Activated CD8-positive, alpha-beta memory T cell treated with anti-CD3 and anti-CD28 coated beads, Interleukin-2, amount 50 U/mL, for 4 hours (primary cell): ENCODE measurements around the gene MYL9.
A peak's percentile ranks its signal among the peaks of the same experiment; 100 is the strongest.

Experiments
- DNase-seq: peaks from one replicate; pipeline ENCODE4 v3.0.0-alpha.2; 2020

MYL9 gene

GRCh38 chr20:36585410-36586125 lies 44.2 kb downstream of the MYL9 start:
- no peak for DNase-seq

- no peak for DNase-seq
Measured at GRCh38 chr20:36587388-36588070, 46.2 kb downstream of the MYL9 start.

GRCh38 chr20:36591281-36591680 lies 50.0 kb downstream of the MYL9 start:
- no peak for DNase-seq

- peak; percentile 59 for DNase-seq
Measured at GRCh38 chr20:36591854-36592641, 50.7 kb downstream of the MYL9 start.

- no peak for DNase-seq
Measured at GRCh38 chr20:36593347-36593929, 52.1 kb downstream of the MYL9 start.

GRCh38 chr20:36599912-36600345 lies 58.6 kb downstream of the MYL9 start:
- DNase-seq = no peak
